ENCODE measurements around the gene DHX58.

DNA sequence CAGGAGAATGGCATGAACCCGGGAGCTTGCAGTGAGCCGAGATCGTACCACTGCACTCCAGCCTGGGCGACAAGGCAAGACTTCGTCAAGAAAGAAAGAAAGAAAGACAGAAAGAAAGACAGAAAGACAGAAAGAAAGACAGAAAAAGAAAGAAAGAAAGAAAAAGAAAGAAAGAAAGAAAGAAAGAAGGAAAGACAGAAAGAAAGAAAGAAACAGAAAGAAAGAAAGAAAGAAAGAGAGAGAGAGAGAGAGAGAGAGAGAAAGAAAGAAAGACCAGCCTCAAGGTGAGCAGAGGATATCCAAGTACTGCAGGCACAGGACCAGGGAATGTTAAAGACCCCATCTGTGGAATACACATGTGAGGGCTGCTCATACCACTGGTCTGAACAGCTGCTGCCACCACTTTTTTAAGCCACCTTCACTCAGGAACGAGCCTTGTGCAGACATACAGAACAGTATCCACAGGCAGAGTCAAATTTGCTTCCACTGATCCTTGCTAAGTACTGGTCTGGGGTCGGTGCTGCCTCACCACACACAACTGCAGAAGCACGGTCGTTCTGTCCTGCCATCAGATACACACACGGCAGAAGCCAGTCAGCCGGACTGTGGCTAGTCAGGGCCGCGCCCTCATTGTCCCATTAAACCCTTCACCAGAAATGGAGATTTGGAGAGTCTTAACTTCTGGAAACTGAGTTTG is 34.5 kb upstream of the DHX58 start:
- TF ChIP-seq, protein P1, sequence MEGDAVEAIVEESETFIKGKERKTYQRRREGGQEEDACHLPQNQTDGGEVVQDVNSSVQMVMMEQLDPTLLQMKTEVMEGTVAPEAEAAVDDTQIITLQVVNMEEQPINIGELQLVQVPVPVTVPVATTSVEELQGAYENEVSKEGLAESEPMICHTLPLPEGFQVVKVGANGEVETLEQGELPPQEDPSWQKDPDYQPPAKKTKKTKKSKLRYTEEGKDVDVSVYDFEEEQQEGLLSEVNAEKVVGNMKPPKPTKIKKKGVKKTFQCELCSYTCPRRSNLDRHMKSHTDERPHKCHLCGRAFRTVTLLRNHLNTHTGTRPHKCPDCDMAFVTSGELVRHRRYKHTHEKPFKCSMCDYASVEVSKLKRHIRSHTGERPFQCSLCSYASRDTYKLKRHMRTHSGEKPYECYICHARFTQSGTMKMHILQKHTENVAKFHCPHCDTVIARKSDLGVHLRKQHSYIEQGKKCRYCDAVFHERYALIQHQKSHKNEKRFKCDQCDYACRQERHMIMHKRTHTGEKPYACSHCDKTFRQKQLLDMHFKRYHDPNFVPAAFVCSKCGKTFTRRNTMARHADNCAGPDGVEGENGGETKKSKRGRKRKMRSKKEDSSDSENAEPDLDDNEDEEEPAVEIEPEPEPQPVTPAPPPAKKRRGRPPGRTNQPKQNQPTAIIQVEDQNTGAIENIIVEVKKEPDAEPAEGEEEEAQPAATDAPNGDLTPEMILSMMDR (IDR thresholded peaks at IDR 0.05), result no peak
- no peak for TF ChIP-seq POLR2A (IDR thresholded peaks at IDR 0.05)
